Dendritic cell treated with granulocyte-macrophage colony-stimulating factor and Interleukin-4, amounts not matched to agents 40 ng/mL and 50 ng/mL, for 4 days (primary cell): ENCODE measurements around the gene CHD2.

Experiments used
- H3K27ac Mint-ChIP-seq: one replicate; pipeline ENCODE4 v1.8.0; 2022; ENCODE audit warnings: mild to moderate bottlenecking, mixed read lengths
- H3K27me3 Mint-ChIP-seq: one replicate; pipeline ENCODE4 v1.8.0; 2022; ENCODE audit warnings: mild to moderate bottlenecking, mixed read lengths
- H3K36me3 Mint-ChIP-seq: one replicate; pipeline ENCODE4 v1.8.0; 2022; ENCODE audit warnings: low read depth, mixed read lengths
- H3K4me1 Mint-ChIP-seq: one replicate; pipeline ENCODE4 v1.8.0; 2022; ENCODE audit warnings: low read depth, mixed read lengths
- H3K4me3 Mint-ChIP-seq: one replicate; pipeline ENCODE4 v1.8.0; 2022; ENCODE audit warnings: mild to moderate bottlenecking, moderate library complexity, mixed read lengths
- H3K9me3 Mint-ChIP-seq: one replicate; pipeline ENCODE4 v1.8.0; 2022; ENCODE audit warnings: mixed read lengths
- intact Hi-C: fragments of 100-400 bp; cut with micrococcal nuclease; formaldehyde crosslinking; loops from one replicate; pipeline ENCODE4 v1.15.0; 2022

Gene CHD2

GRCh38 chr15:92921215-92922131 lies 21.3 kb downstream of the CHD2 start:
- Mint-ChIP-seq H3K36me3 (peaks cover 91% of the 10 kb centered on the region), H3K4me1 (peaks cover 65% of the 10 kb centered on the region), H3K27ac (peak overlapping the region; percentile 81), H3K27me3 (no peaks in the 10 kb centered on the region), H3K9me3 (no peaks in the 10 kb centered on the region), H3K4me3 (peak overlapping the region; percentile 40)
- intact Hi-C loops, result loop anchor here (5.0 kb wide), 1 partner anchor 36 kb away; no protein-coding TSS in a partner anchor

GRCh38 chr15:92922418-92923002 lies 22.4 kb downstream of the CHD2 start:
- H3K9me3 Mint-ChIP-seq, result no peaks in the 10 kb centered on the region
- peaks cover 91% of the 10 kb centered on the region for H3K36me3 Mint-ChIP-seq
- intact Hi-C loops, result loop anchor here (5.0 kb wide), 1 partner anchor 35 kb away; no protein-coding TSS in a partner anchor
- H3K27ac Mint-ChIP-seq, result peak overlapping the region; percentile 81
- H3K4me3 Mint-ChIP-seq, result peak overlapping the region; percentile 40
- H3K4me1 Mint-ChIP-seq, result peaks cover 61% of the 10 kb centered on the region
- H3K27me3 Mint-ChIP-seq, result no peaks in the 10 kb centered on the region

- Mint-ChIP-seq H3K9me3 (no peaks in the 10 kb centered on the region), H3K4me3 (no peak overlapping the region), H3K27me3 (no peaks in the 10 kb centered on the region), H3K36me3 (peaks cover 98% of the 10 kb centered on the region), H3K4me1 (peaks cover 59% of the 10 kb centered on the region), H3K27ac (peak overlapping the region; percentile 81)
- intact Hi-C loops, result loop anchor here (5.0 kb wide), 1 partner anchor 33 kb away; no protein-coding TSS in a partner anchor
These were observed 24.1 kb downstream of the CHD2 start for GRCh38 chr15:92924216-92924615.

- Mint-ChIP-seq H3K27ac (no peak overlapping the region), H3K4me3 (no peak overlapping the region), H3K27me3 (no peaks in the 10 kb centered on the region), H3K9me3 (no peaks in the 10 kb centered on the region), H3K36me3 (peaks cover 95% of the 10 kb centered on the region), H3K4me1 (peaks cover 51% of the 10 kb centered on the region)
- intact Hi-C loops, result no loop called here
These were observed 25.3 kb downstream of the CHD2 start for GRCh38 chr15:92925454-92925853.

GRCh38 chr15:92928225-92928750 lies 28.2 kb downstream of the CHD2 start:
- intact Hi-C loops, result no loop called here
- Mint-ChIP-seq H3K27ac (no peak overlapping the region), H3K36me3 (peaks cover 96% of the 10 kb centered on the region)

GRCh38 chr15:92929002-92929401 lies 28.9 kb downstream of the CHD2 start:
- Mint-ChIP-seq H3K27ac (no peak overlapping the region), H3K4me1 (peaks cover 28% of the 10 kb centered on the region), H3K36me3 (peaks cover 95% of the 10 kb centered on the region), H3K9me3 (no peaks in the 10 kb centered on the region), H3K4me3 (no peak overlapping the region), H3K27me3 (no peaks in the 10 kb centered on the region)
- intact Hi-C loops, result no loop called here

More at GRCh38 chr15:92928225-92928750, 28.2 kb downstream of the CHD2 start:
- Mint-ChIP-seq H3K27me3 (no peaks in the 10 kb centered on the region), H3K4me3 (no peak overlapping the region), H3K9me3 (no peaks in the 10 kb centered on the region), H3K4me1 (peaks cover 30% of the 10 kb centered on the region)

GRCh38 chr15:92930054-92930621 lies 30.0 kb downstream of the CHD2 start:
- Mint-ChIP-seq H3K36me3 (peaks cover 94% of the 10 kb centered on the region), H3K27me3 (no peaks in the 10 kb centered on the region), H3K4me1 (peaks cover 26% of the 10 kb centered on the region), H3K4me3 (no peak overlapping the region), H3K9me3 (no peaks in the 10 kb centered on the region), H3K27ac (peak overlapping the region; percentile 43)
- intact Hi-C loops, result no loop called here

GRCh38 chr15:92930776-92931175 lies 30.7 kb downstream of the CHD2 start:
- Mint-ChIP-seq H3K27me3 (no peaks in the 10 kb centered on the region), H3K4me3 (no peak overlapping the region), H3K27ac (peak overlapping the region; percentile 43), H3K36me3 (peaks cover 94% of the 10 kb centered on the region), H3K9me3 (no peaks in the 10 kb centered on the region), H3K4me1 (peaks cover 32% of the 10 kb centered on the region)
- intact Hi-C loops, result no loop called here

GRCh38 chr15:92932946-92933649 lies 33.0 kb downstream of the CHD2 start:
- Mint-ChIP-seq H3K36me3 (peaks cover 94% of the 10 kb centered on the region), H3K27me3 (no peaks in the 10 kb centered on the region), H3K9me3 (no peaks in the 10 kb centered on the region), H3K4me1 (peaks cover 44% of the 10 kb centered on the region), H3K4me3 (no peak overlapping the region), H3K27ac (peak overlapping the region; percentile 59)
- intact Hi-C loops, result no loop called here

- Mint-ChIP-seq H3K27me3 (no peaks in the 10 kb centered on the region), H3K27ac (peak overlapping the region; percentile 59), H3K4me1 (peaks cover 39% of the 10 kb centered on the region), H3K36me3 (peaks cover 94% of the 10 kb centered on the region), H3K4me3 (no peak overlapping the region), H3K9me3 (no peaks in the 10 kb centered on the region)
- intact Hi-C loops, result no loop called here
These were observed 33.7 kb downstream of the CHD2 start for GRCh38 chr15:92933831-92934230.

GRCh38 chr15:92934716-92935115 lies 34.6 kb downstream of the CHD2 start:
- no peaks in the 10 kb centered on the region for H3K9me3 Mint-ChIP-seq
- H3K4me3 Mint-ChIP-seq, result no peak overlapping the region
- H3K27ac Mint-ChIP-seq, result peak overlapping the region; percentile 59
- H3K4me1 Mint-ChIP-seq, result peaks cover 38% of the 10 kb centered on the region
- peaks cover 97% of the 10 kb centered on the region for H3K36me3 Mint-ChIP-seq
- H3K27me3 Mint-ChIP-seq, result no peaks in the 10 kb centered on the region
- intact Hi-C loops, result no loop called here

GRCh38 chr15:92936138-92936537 lies 36.0 kb downstream of the CHD2 start:
- Mint-ChIP-seq H3K27ac (no peak overlapping the region), H3K9me3 (no peaks in the 10 kb centered on the region), H3K4me3 (no peak overlapping the region), H3K27me3 (no peaks in the 10 kb centered on the region), H3K4me1 (peaks cover 27% of the 10 kb centered on the region), H3K36me3 (peaks cover 94% of the 10 kb centered on the region)
- intact Hi-C loops, result no loop called here

GRCh38 chr15:92936693-92937092 lies 36.6 kb downstream of the CHD2 start:
- no peaks in the 10 kb centered on the region for H3K9me3 Mint-ChIP-seq
- intact Hi-C loops, result no loop called here
- H3K27me3 Mint-ChIP-seq, result no peaks in the 10 kb centered on the region
- no peak overlapping the region for H3K4me3 Mint-ChIP-seq
- H3K27ac Mint-ChIP-seq, result peak overlapping the region; percentile 39
- H3K36me3 Mint-ChIP-seq, result peaks cover 94% of the 10 kb centered on the region
- peaks cover 30% of the 10 kb centered on the region for H3K4me1 Mint-ChIP-seq
